Measurements from ENCODE around the gene MAPKAP1. TPM values are rescaled to one million over a fixed set of nuclear protein-coding genes. Genes with fewer than 3 reads are reported as not detected.

MAPKAP1 gene
- total and polyA plus RNA-seq, 4 donors, result 32.2 to 58.4 (median 56.1) TPM

DNA sequence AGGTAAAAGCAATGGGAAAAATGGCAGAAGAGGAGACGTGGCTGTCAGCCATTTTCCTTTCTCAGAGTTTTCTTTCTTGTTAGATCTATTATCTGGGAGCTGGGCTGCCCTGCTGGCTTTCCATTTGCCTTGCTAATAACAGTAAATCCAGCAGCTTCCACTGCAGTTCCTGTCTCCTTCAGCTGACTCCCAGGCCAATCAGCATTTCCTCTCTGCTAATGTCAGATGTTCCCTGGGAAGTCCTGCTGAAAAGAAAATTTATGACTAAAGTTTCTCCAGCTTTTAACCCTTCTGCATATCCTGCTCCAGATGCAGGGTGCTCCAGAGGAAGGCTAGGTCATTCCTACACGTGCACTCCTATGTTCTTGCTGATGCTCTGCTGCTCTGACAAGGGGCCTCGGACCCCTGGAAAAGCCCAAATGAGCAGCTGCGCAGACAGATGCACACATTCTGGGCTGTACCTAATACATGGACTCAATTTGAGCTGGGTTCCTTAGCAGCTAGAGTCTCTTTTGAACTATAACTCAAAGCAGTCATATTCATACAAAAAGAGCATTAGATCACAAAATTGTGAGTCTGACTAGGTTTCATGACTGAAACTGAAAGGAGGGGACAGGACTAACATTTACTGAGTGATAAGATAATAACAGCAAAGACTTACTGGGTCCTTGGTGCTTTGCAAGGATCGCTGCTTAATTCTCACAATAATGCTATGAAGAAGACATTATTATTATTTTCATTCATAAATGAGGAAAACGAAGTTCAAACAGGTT, 182.2 kb downstream of the MAPKAP1 start:
- ATAC-seq (ENCODE audit: low FRiP score) (no peak), DNase-seq (no peak)
- intact Hi-C loops (cut with DNase I), result no loop called here
- Histone ChIP-seq H3K36me3 (ENCODE audit: control insufficient read depth in 1 of 2, insufficient read depth in 2 of 2, low read length in 1 of 2) (no peaks in the 10 kb centered on the region), H3K4me1 (ENCODE audit: control insufficient read depth in 1 of 2, insufficient read depth in 2 of 2, low read length in 2 of 2) (no peaks in the 10 kb centered on the region), H3K4me3 (ENCODE audit: low read length in 2 of 2) (no peak overlapping the region), H3K27me3 (ENCODE audit: control insufficient read depth in 1 of 2, insufficient read depth in 2 of 2, low read length in 1 of 2) (no peaks in the 10 kb centered on the region), H3K27ac (ENCODE audit: low read depth in 1 of 2, low read length in 2 of 2) (no peak overlapping the region), H3K9me3 (ENCODE audit: control insufficient read depth, low read length) (no peaks in the 10 kb centered on the region)
- 96% methylated on average over 6 of the region's 6 CpGs for WGBS, 2 donors

- Histone ChIP-seq H3K9me3 (ENCODE audit: control insufficient read depth, low read length) (no peaks in the 10 kb centered on the region), H3K4me3 (ENCODE audit: low read length in 2 of 2) (no peak overlapping the region), H3K27ac (ENCODE audit: low read depth in 1 of 2, low read length in 2 of 2) (no peak overlapping the region), H3K27me3 (ENCODE audit: control insufficient read depth in 1 of 2, insufficient read depth in 2 of 2, low read length in 1 of 2) (no peaks in the 10 kb centered on the region), H3K4me1 (ENCODE audit: control insufficient read depth in 1 of 2, insufficient read depth in 2 of 2, low read length in 2 of 2) (no peaks in the 10 kb centered on the region), H3K36me3 (ENCODE audit: control insufficient read depth in 1 of 2, insufficient read depth in 2 of 2, low read length in 1 of 2) (no peaks in the 10 kb centered on the region)
- intact Hi-C loops (cut with DNase I), result no loop called here
- no peak for DNase-seq
- WGBS, 2 donors, result 97% methylated on average over 3 of the region's 3 CpGs
- no peak for ATAC-seq (ENCODE audit: low FRiP score)
Measured at GRCh38 chr9:125523681-125524080, 183.3 kb downstream of the MAPKAP1 start.

GRCh38 chr9:125522328-125522725, 184.7 kb downstream of the MAPKAP1 start:
- intact Hi-C loops (cut with DNase I), result no loop called here
- DNase-seq (no peak), ATAC-seq (ENCODE audit: low FRiP score) (no peak)
- Histone ChIP-seq H3K36me3 (ENCODE audit: control insufficient read depth in 1 of 2, insufficient read depth in 2 of 2, low read length in 1 of 2) (no peaks in the 10 kb centered on the region), H3K27ac (ENCODE audit: low read depth in 1 of 2, low read length in 2 of 2) (no peak overlapping the region), H3K9me3 (ENCODE audit: control insufficient read depth, low read length) (no peaks in the 10 kb centered on the region), H3K4me3 (ENCODE audit: low read length in 2 of 2) (no peak overlapping the region), H3K27me3 (ENCODE audit: control insufficient read depth in 1 of 2, insufficient read depth in 2 of 2, low read length in 1 of 2) (no peaks in the 10 kb centered on the region), H3K4me1 (ENCODE audit: control insufficient read depth in 1 of 2, insufficient read depth in 2 of 2, low read length in 2 of 2) (no peaks in the 10 kb centered on the region)
- whole genome bisulfite sequencing, 2 donors, result 94 to 97% methylated on average over 5 of the region's 5 CpGs

DNA sequence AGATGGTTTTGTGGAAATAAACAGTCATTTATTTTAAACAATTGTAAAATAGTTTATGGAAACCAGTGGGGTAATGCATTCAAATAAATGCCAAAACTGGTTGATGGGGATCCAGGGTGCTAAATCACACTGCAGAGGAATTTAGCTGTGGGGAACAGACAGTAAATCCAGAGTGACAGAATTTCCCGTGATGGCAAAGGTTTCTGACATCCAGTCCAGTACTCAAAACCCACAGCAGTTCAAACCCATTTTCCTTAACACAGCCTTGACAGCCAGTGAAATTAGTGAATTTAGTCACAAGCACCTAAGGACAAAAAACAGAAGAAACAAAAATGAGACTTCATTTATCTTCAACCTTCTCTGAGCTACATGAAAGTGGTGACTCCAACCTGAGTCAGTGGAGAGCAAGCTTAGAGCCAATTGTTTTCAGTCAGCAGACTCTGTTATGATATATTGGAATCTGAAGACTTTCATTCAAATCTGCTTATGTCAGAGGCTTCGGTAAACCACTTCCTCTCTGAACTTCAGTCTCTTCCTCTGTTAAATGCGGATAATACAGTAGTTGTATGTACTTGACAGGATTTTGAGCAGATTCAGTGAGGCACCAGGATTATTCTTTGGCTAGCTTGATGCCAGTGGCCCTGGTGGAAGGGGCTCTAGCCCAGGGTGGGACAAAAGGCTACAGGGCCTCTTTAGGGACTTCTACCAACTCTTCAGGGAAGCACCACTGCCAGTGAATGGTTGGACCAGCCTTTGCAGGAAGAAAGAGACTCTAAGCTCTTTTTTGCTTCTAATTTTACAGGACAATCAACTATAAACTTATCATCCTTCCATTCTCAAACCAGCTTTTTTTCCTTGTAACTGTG, 185.3 kb downstream of the MAPKAP1 start:
- no peak for DNase-seq
- 84 to 91% methylated on average over 3 of the region's 3 CpGs for WGBS, 2 donors
- H3K27ac ChIP-seq (ENCODE audit: low read depth in 1 of 2, low read length in 2 of 2), result no peak overlapping the region
- no peaks in the 10 kb centered on the region for H3K9me3 ChIP-seq (ENCODE audit: control insufficient read depth, low read length)
- H3K4me3 ChIP-seq (ENCODE audit: low read length in 2 of 2), result no peak overlapping the region
- H3K27me3 ChIP-seq (ENCODE audit: control insufficient read depth in 1 of 2, insufficient read depth in 2 of 2, low read length in 1 of 2), result no peaks in the 10 kb centered on the region
- intact Hi-C loops (cut with DNase I), result no loop called here
- no peak for ATAC-seq (ENCODE audit: low FRiP score)
- no peaks in the 10 kb centered on the region for H3K36me3 ChIP-seq (ENCODE audit: control insufficient read depth in 1 of 2, insufficient read depth in 2 of 2, low read length in 1 of 2)
- H3K4me1 ChIP-seq (ENCODE audit: control insufficient read depth in 1 of 2, insufficient read depth in 2 of 2, low read length in 2 of 2), result no peaks in the 10 kb centered on the region

DNA sequence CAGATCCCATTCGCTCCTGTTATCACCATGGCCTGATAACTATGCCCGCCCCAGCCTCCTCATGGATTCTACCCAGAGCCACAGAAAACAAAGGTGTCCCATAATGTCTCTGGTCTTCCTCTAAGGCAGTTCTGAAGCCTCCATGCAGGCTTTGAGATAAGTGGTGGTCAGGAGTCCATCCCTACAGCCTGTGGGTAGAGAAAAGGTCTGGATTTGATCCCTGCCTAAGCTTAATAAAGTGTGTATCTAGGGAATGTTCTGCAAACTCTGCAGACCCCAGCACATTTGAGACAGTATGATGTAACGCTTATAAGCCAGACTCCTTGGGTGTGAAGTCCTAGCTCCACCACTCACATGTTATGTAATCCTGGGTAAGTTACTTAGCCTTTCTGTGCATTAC, 187.3 kb downstream of the MAPKAP1 start:
- no peak for ATAC-seq (ENCODE audit: low FRiP score)
- intact Hi-C loops (cut with DNase I), result no loop called here
- WGBS, 2 donors, result 97 to 99% methylated on average over 3 of the region's 3 CpGs

DNA sequence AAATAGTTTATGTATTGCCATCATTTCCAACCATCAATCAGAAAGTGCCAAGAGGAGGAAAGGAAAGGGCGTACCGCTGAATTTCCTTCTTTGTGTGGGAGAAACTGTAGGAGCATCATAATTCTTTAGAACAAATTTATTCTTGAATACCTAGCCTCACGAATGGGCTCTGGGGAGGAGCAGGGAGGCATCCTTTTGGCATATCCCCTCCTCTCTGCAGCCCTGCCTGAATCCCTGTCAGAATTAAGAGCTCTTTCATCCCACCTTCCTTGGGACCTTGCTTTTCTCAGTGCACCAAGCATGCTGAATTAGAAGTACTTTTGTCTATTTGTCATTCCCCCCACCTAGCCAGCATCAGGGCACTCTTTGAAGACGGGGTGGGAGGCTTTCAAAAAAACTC, 189.4 kb downstream of the MAPKAP1 start:
- Histone ChIP-seq H3K36me3 (ENCODE audit: control insufficient read depth in 1 of 2, insufficient read depth in 2 of 2, low read length in 1 of 2) (no peaks in the 10 kb centered on the region), H3K4me3 (ENCODE audit: low read length in 2 of 2) (no peak overlapping the region), H3K27me3 (ENCODE audit: control insufficient read depth in 1 of 2, insufficient read depth in 2 of 2, low read length in 1 of 2) (no peaks in the 10 kb centered on the region), H3K27ac (ENCODE audit: low read depth in 1 of 2, low read length in 2 of 2) (no peak overlapping the region), H3K9me3 (ENCODE audit: control insufficient read depth, low read length) (no peaks in the 10 kb centered on the region), H3K4me1 (ENCODE audit: control insufficient read depth in 1 of 2, insufficient read depth in 2 of 2, low read length in 2 of 2) (no peaks in the 10 kb centered on the region)
- no peak for ATAC-seq (ENCODE audit: low FRiP score)
- WGBS, 2 donors, result 97 to 99% methylated on average over 4 of the region's 4 CpGs
- intact Hi-C loops (cut with DNase I), result no loop called here
- DNase-seq, result no peak

More for the DNA sequence above, 187.3 kb downstream of the MAPKAP1 start:
- H3K4me1 ChIP-seq (ENCODE audit: control insufficient read depth in 1 of 2, insufficient read depth in 2 of 2, low read length in 2 of 2), result no peaks in the 10 kb centered on the region
- H3K4me3 ChIP-seq (ENCODE audit: low read length in 2 of 2), result no peak overlapping the region
- H3K27ac ChIP-seq (ENCODE audit: low read depth in 1 of 2, low read length in 2 of 2), result no peak overlapping the region
- no peaks in the 10 kb centered on the region for H3K36me3 ChIP-seq (ENCODE audit: control insufficient read depth in 1 of 2, insufficient read depth in 2 of 2, low read length in 1 of 2)
- H3K9me3 ChIP-seq (ENCODE audit: control insufficient read depth, low read length), result no peaks in the 10 kb centered on the region
- DNase-seq, result no peak
- no peaks in the 10 kb centered on the region for H3K27me3 ChIP-seq (ENCODE audit: control insufficient read depth in 1 of 2, insufficient read depth in 2 of 2, low read length in 1 of 2)

GRCh38 chr9:125515983-125516940, 190.7 kb downstream of the MAPKAP1 start:
- ATAC-seq (ENCODE audit: low FRiP score), result no peak
- intact Hi-C loops (cut with DNase I), result no loop called here
- Histone ChIP-seq H3K36me3 (ENCODE audit: control insufficient read depth in 1 of 2, insufficient read depth in 2 of 2, low read length in 1 of 2) (no peaks in the 10 kb centered on the region), H3K4me3 (ENCODE audit: low read length in 2 of 2) (no peak overlapping the region), H3K27me3 (ENCODE audit: control insufficient read depth in 1 of 2, insufficient read depth in 2 of 2, low read length in 1 of 2) (no peaks in the 10 kb centered on the region), H3K27ac (ENCODE audit: low read depth in 1 of 2, low read length in 2 of 2) (no peak overlapping the region), H3K9me3 (ENCODE audit: control insufficient read depth, low read length) (no peaks in the 10 kb centered on the region), H3K4me1 (ENCODE audit: control insufficient read depth in 1 of 2, insufficient read depth in 2 of 2, low read length in 2 of 2) (no peaks in the 10 kb centered on the region)
- no peak for DNase-seq
- WGBS, 2 donors, result 83 to 85% methylated on average over 6 of the region's 6 CpGs

- Histone ChIP-seq H3K4me3 (ENCODE audit: low read length in 2 of 2) (no peak overlapping the region), H3K27ac (ENCODE audit: low read depth in 1 of 2, low read length in 2 of 2) (no peak overlapping the region), H3K36me3 (ENCODE audit: control insufficient read depth in 1 of 2, insufficient read depth in 2 of 2, low read length in 1 of 2) (no peaks in the 10 kb centered on the region), H3K4me1 (ENCODE audit: control insufficient read depth in 1 of 2, insufficient read depth in 2 of 2, low read length in 2 of 2) (no peaks in the 10 kb centered on the region), H3K27me3 (ENCODE audit: control insufficient read depth in 1 of 2, insufficient read depth in 2 of 2, low read length in 1 of 2) (no peaks in the 10 kb centered on the region), H3K9me3 (ENCODE audit: control insufficient read depth, low read length) (no peaks in the 10 kb centered on the region)
- WGBS, 2 donors, result 78 to 82% methylated on average over 5 of the region's 5 CpGs
- intact Hi-C loops (cut with DNase I), result no loop called here
- no peak for DNase-seq
- ATAC-seq (ENCODE audit: low FRiP score), result no peak
Measured at GRCh38 chr9:125515281-125515680, 191.7 kb downstream of the MAPKAP1 start.

All from aorta (tissue), 5 donors.